PC-3 (cell line): Measurements from ENCODE around the gene MOB3A.

ENCODE experiments used
- EZH2 ChIP-seq: fragments of 300-600 bp; sonication (generic); IDR thresholded peaks from one replicate; pipeline ENCODE4 v1.6.1; 2017; ENCODE audit warnings: antibody characterized with exemption, mild to moderate bottlenecking, low read length; ENCODE audit not compliant: unreplicated experiment
- TF ChIP-seq, protein P1 (sequence below): fragments of 300-600 bp; sonication (generic); conservative IDR thresholded peaks from 2 replicates; pipeline ENCODE4 v1.5.1; 2017; ENCODE audit warnings: antibody characterized with exemption, low read depth, mild to moderate bottlenecking, low read length

GRCh38 chr19:2115911-2116426 is 19.8 kb upstream of the MOB3A start:
- TF ChIP-seq EZH2 = no peak
- TF ChIP-seq, protein P1, sequence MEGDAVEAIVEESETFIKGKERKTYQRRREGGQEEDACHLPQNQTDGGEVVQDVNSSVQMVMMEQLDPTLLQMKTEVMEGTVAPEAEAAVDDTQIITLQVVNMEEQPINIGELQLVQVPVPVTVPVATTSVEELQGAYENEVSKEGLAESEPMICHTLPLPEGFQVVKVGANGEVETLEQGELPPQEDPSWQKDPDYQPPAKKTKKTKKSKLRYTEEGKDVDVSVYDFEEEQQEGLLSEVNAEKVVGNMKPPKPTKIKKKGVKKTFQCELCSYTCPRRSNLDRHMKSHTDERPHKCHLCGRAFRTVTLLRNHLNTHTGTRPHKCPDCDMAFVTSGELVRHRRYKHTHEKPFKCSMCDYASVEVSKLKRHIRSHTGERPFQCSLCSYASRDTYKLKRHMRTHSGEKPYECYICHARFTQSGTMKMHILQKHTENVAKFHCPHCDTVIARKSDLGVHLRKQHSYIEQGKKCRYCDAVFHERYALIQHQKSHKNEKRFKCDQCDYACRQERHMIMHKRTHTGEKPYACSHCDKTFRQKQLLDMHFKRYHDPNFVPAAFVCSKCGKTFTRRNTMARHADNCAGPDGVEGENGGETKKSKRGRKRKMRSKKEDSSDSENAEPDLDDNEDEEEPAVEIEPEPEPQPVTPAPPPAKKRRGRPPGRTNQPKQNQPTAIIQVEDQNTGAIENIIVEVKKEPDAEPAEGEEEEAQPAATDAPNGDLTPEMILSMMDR = no peak
